B cell (primary cell): Measurements from ENCODE around the gene VPS51. TPM values are rescaled to one million over a fixed set of nuclear protein-coding genes. Genes with fewer than 3 reads are reported as not detected.

ENCODE experiments used
- ATAC-seq: fragments of 200-7000 bp; cut with Tn5 transposase; one replicate; pipeline ENCODE4 v1.10.0; 2021; ENCODE audit warnings: low read depth, mild to moderate bottlenecking, moderate number of reproducible peaks, moderate library complexity
- CTCF ChIA-PET: fragments of 350-600 bp; sonication (Branson Sonifier 250); formaldehyde crosslinking; loops from one replicate; lab custom pipeline; 2021; ENCODE audit warnings: antibody characterized with exemption, inconsistent platforms; lab: Charles Lee
- POLR2A ChIA-PET: fragments of 350-600 bp; sonication (Branson Sonifier 250); formaldehyde crosslinking; loops from one replicate; lab custom pipeline; 2021; ENCODE audit warnings: antibody characterized with exemption; lab: Charles Lee
- DNase-seq: peaks from one replicate; pipeline ENCODE4 v3.0.0; 2013
- H2AFZ ChIP-seq: 2 replicates; pipeline ENCODE4 v1.6.1; 2012; ENCODE audit warnings: mild to moderate bottlenecking, low read depth, low read length; ENCODE audit not compliant: insufficient read depth, poor library complexity, severe bottlenecking
- H3K27ac ChIP-seq, 2 donors: 1 replicate in 1 of 2; 2 replicates in 1 of 2; pipeline ENCODE4 v1.5.1; 2012 to 2013; ENCODE audit warnings: low read length in 2 of 2, mild to moderate bottlenecking in 2 of 2, moderate library complexity in 1 of 2
- H3K27me3 ChIP-seq, 4 experiments: fragments of 200-600 bp in 1 of 4; sonication (generic) in 1 of 4; replicated peaks in 1 of 4; 1 replicate in 2 of 4; 2 replicates in 2 of 4; pipeline versions ENCODE4 v1.6.1 to v1.7.0; 2013 to 2016; ENCODE audit warnings: low read length in 3 of 4, mild to moderate bottlenecking in 2 of 4, mixed read lengths in 1 of 4, moderate library complexity in 1 of 4; ENCODE audit not compliant: insufficient read depth in 4 of 4, control insufficient read depth in 3 of 4; ENCODE audit errors: control extremely low read depth in 1 of 4
- H3K36me3 ChIP-seq, 2 experiments: replicated peaks in 1 of 2; 1 replicate in 1 of 2; 2 replicates in 1 of 2; pipeline versions ENCODE4 v1.6.1 to v1.7.1; 2013; ENCODE audit warnings: low read length in 1 of 2; ENCODE audit not compliant: insufficient read depth in 2 of 2, control insufficient read depth in 1 of 2; ENCODE audit errors: control extremely low read depth in 1 of 2, extremely low read depth in 1 of 2
- H3K4me1 ChIP-seq, 2 donors: fragments of 200-600 bp in 1 of 2; sonication (generic) in 1 of 2; 1 replicate in 1 of 2; 2 replicates in 1 of 2; pipeline versions ENCODE4 v1.5.1 to v1.6.1; 2013 to 2017; ENCODE audit warnings: low read length in 2 of 2; ENCODE audit not compliant: control insufficient read depth in 2 of 2, insufficient read depth in 2 of 2
- H3K4me2 ChIP-seq: replicated peaks from 2 replicates; pipeline ENCODE3; 2012; ENCODE audit warnings: mild to moderate bottlenecking, low read depth, low read length; ENCODE audit not compliant: poor library complexity, severe bottlenecking
- H3K4me3 ChIP-seq, 5 experiments: fragments of 200-600 bp in 1 of 5; sonication (generic) in 1 of 5; 1 replicate in 3 of 5; 2 replicates in 2 of 5; pipeline versions ENCODE4 v1.5.1 to v1.7.0; 2011 to 2016; ENCODE audit warnings: low read length in 4 of 5, mild to moderate bottlenecking in 4 of 5, low read depth in 2 of 5, control low read depth in 1 of 5, moderate library complexity in 1 of 5; ENCODE audit not compliant: insufficient read depth in 1 of 5; ENCODE audit errors: control extremely low read depth in 1 of 5, extremely low read depth in 1 of 5
- H3K79me2 ChIP-seq: fragments of 200-600 bp; sonication (generic); one replicate; pipeline ENCODE4 v1.6.0; 2016; ENCODE audit warnings: low read length; ENCODE audit not compliant: control insufficient read depth, insufficient read depth
- H3K9ac ChIP-seq: fragments of 200-600 bp; sonication (generic); 2 replicates; pipeline ENCODE4 v1.6.1; 2017; ENCODE audit warnings: mild to moderate bottlenecking, low read length, moderate library complexity
- H3K9me3 ChIP-seq, 3 donors: one replicate each; pipeline versions ENCODE4 v1.6.1 to v1.7.1; 2013; ENCODE audit warnings: low read length in 2 of 3; ENCODE audit not compliant: control insufficient read depth in 2 of 3, insufficient read depth in 1 of 3; ENCODE audit errors: control extremely low read depth in 1 of 3
- H4K20me1 ChIP-seq: 2 replicates; pipeline ENCODE4 v1.6.0; 2012; ENCODE audit warnings: mild to moderate bottlenecking, low read length; ENCODE audit not compliant: insufficient read depth, control insufficient read depth, poor library complexity, severe bottlenecking
- H3K27ac Mint-ChIP-seq: one replicate; pipeline ENCODE4 v1.8.0; 2021; ENCODE audit warnings: mixed read lengths
- H3K27me3 Mint-ChIP-seq: one replicate; pipeline ENCODE4 v1.8.0; 2021; ENCODE audit warnings: mixed read lengths
- H3K4me1 Mint-ChIP-seq: one replicate; pipeline ENCODE4 v1.8.0; 2021; ENCODE audit warnings: mixed read lengths
- H3K4me3 Mint-ChIP-seq: one replicate; pipeline ENCODE4 v1.8.0; 2021; ENCODE audit warnings: mixed read lengths
- H3K9me3 Mint-ChIP-seq: one replicate; pipeline ENCODE4 v1.8.0; 2022; ENCODE audit warnings: mixed read lengths; ENCODE audit not compliant: insufficient read depth
- CTCF ChIP-seq: fragments of 200-600 bp; IDR thresholded peaks from one replicate; pipeline ENCODE4 v1.8.0; 2022; ENCODE audit warnings: antibody characterized with exemption, mild to moderate bottlenecking
- EZH2 ChIP-seq: IDR thresholded peaks from 2 replicates; pipeline ENCODE4 v1.6.1; 2012; ENCODE audit warnings: borderline replicate concordance, low read depth, mild to moderate bottlenecking, moderate library complexity, low read length; ENCODE audit not compliant: insufficient read depth, poor library complexity, severe bottlenecking
- WGBS: methylation state at CpG from one replicate; pipeline ENCODE4 v1.1.5; 2013; ENCODE audit warnings: missing lambda C conversion rate; ENCODE audit not compliant: insufficient coverage; 5-methylcytosine and 5-hydroxymethylcytosine counted together
- intact Hi-C: fragments of 100-400 bp; cut with micrococcal nuclease; formaldehyde crosslinking; loops from one replicate; pipeline ENCODE4 v1.10.0; 2022
- polyA minus RNA-seq: library from RNA; depleted of rRNA, polyadenylated mRNA; stranded (reverse); fragments of >200 nt; gene quantifications from 2 replicates; pipeline ENCODE4 v1.2.3, GENCODE V29; 2012
- polyA plus RNA-seq: library from polyadenylated mRNA; depleted of rRNA; stranded (reverse); fragments of >200 nt; gene quantifications from 2 replicates; pipeline ENCODE4 v1.2.3, GENCODE V29; 2012
- total RNA-seq, 2 donors: library from RNA; stranded (reverse); fragments of 120-200 nt in 1 of 2; gene quantifications; 1 replicate in 1 of 2; 2 replicates in 1 of 2; pipeline versions ENCODE4 v1.2.3 to v1.2.4, GENCODE V29; 2013 to 2022

VPS51 gene
- total RNA-seq (223 and 225 TPM in 2 replicates), polyA plus RNA-seq (204 and 206 TPM in 2 replicates), polyA minus RNA-seq (493 and 555 TPM in 2 replicates)
- 168 TPM for total RNA-seq (2013)

- Histone ChIP-seq H3K4me3 (peak within 1 kb of the TSS; percentile 69 to 90 (median 77)), H3K9me3 (peaks cover 0 to 6% (median 0%) of the 10 kb centered on the region in 3 donors), H3K79me2 (peaks cover 29% of the 10 kb centered on the region), H2AFZ (peak within 1 kb of the TSS; percentile 88), H3K27me3 (no peaks in the 10 kb centered on the region), H3K9ac (peak within 1 kb of the TSS; percentile 90), H4K20me1 (peaks cover 18% of the 10 kb centered on the region), H3K27ac (peak within 1 kb of the TSS; percentile 77 to 81), H3K4me2 (peak within 1 kb of the TSS; percentile 92), H3K4me1 (peaks cover 10 to 16% of the 10 kb centered on the region in 2 donors), H3K36me3 (peaks cover 0 to 21% of the 10 kb centered on the region in 2 experiments)
- TF ChIP-seq CTCF (no peak), EZH2 (no peak)
- peak; percentile 93 for DNase-seq
- ChIA-PET POLR2A (interaction anchor here (0.6 to 4.0 kb wide), 9 partner anchors 14 to 324 kb away, joined by 3 to 26 read pairs (median 5); partner anchors contain the start of genes ARL2, CAPN1, FAU and MRPL49), CTCF (interaction anchor here (0.7 to 10.2 kb wide), 4 partner anchors 11 to 250 kb away, joined by 3 to 96 read pairs (median 4); partner anchors contain the start of gene TM7SF2)
- Mint-ChIP-seq H3K27me3 (no peaks in the 10 kb centered on the region), H3K27ac (peak within 1 kb of the TSS; percentile 97), H3K4me1 (peaks cover 24% of the 10 kb centered on the region), H3K9me3 (no peaks in the 10 kb centered on the region), H3K4me3 (peak within 1 kb of the TSS; percentile 96)
- under 1% methylated on average over 50 of the region's 52 CpGs for WGBS
- intact Hi-C loops = loop anchor here (1.0 kb wide), 5 partner anchors 12 to 83 kb away; partner anchors contain the start of genes CDCA5, SNX15, ZFPL1 and ZNHIT2
- ATAC-seq = peak; percentile 86
Measured at GRCh38 chr11:65095974-65096806, at the start of gene VPS51. TSS of gene VPS51 (plus strand) at chr11:65096214. CDS start at chr11:65096251, 37 bp downstream.
